ENCODE data around the gene LTO1.
"Not testable (repeated sequence)": the region's sequence is repeated elsewhere in the genome, so short reads cannot be mapped to it uniquely, and the experiment has no call there.

LTO1 gene

GRCh38 chr11:69700278-69701140 is 25.4 kb upstream of the LTO1 start:
- DNase-seq, result no peak

GRCh38 chr11:69699213-69699612 is 24.1 kb upstream of the LTO1 start:
- DNase-seq, result no peak

- DNase-seq, result no peak
These were observed 23.2 kb upstream of the LTO1 start for GRCh38 chr11:69698362-69698761.

GRCh38 chr11:69697861-69698260 is 22.7 kb upstream of the LTO1 start:
- no peak for DNase-seq

GRCh38 chr11:69697469-69697843 is 22.3 kb upstream of the LTO1 start:
- no peak for DNase-seq

GRCh38 chr11:69696749-69697468 is 21.8 kb upstream of the LTO1 start:
- DNase-seq, result no peak

- not testable (repeated sequence) for DNase-seq
These were observed 20.8 kb upstream of the LTO1 start for GRCh38 chr11:69695995-69696394.

GRCh38 chr11:69695581-69695980 is 20.4 kb upstream of the LTO1 start:
- DNase-seq, result no peak

- DNase-seq, result no peak
These were observed 19.6 kb upstream of the LTO1 start for GRCh38 chr11:69694781-69695180.

- DNase-seq, result no peak
These were observed 17.3 kb upstream of the LTO1 start for GRCh38 chr11:69692422-69692821.

- no peak for DNase-seq
These were observed 16.3 kb upstream of the LTO1 start for GRCh38 chr11:69691463-69691862.

GRCh38 chr11:69689484-69690319 is 14.5 kb upstream of the LTO1 start:
- DNase-seq, result no peak

GRCh38 chr11:69687969-69688771 is 13.0 kb upstream of the LTO1 start:
- DNase-seq, result not testable (repeated sequence)

GRCh38 chr11:69686856-69687255 is 11.7 kb upstream of the LTO1 start:
- DNase-seq, result no peak

- DNase-seq, result no peak
These were observed 11.3 kb upstream of the LTO1 start for GRCh38 chr11:69686452-69686851.

- DNase-seq, result no peak
These were observed 10.2 kb upstream of the LTO1 start for GRCh38 chr11:69685348-69685747.

GRCh38 chr11:69684651-69685050 is 9.5 kb upstream of the LTO1 start:
- no peak for DNase-seq

GRCh38 chr11:69683764-69684333 is 8.7 kb upstream of the LTO1 start:
- DNase-seq, result no peak

- DNase-seq, result no peak
These were observed 7.7 kb upstream of the LTO1 start for GRCh38 chr11:69682681-69683326.

- no peak for DNase-seq
These were observed 7.1 kb upstream of the LTO1 start for GRCh38 chr11:69682221-69682620.

GRCh38 chr11:69680688-69681087 is 5.5 kb upstream of the LTO1 start:
- no peak for DNase-seq

- no peak for DNase-seq
These were observed 2.6 kb upstream of the LTO1 start for GRCh38 chr11:69677749-69678148.
